CD4-positive, alpha-beta T cell (primary cell): ENCODE data around the gene PRDX6. TPM values are rescaled to one million over a fixed set of nuclear protein-coding genes. Genes with fewer than 3 reads are reported as not detected.

Experiments used
- ATAC-seq: fragments of 200-7000 bp; cut with Tn5 transposase; one replicate; pipeline ENCODE4 v1.10.0; 2022; ENCODE audit warnings: mild to moderate bottlenecking; ENCODE audit not compliant: poor library complexity
- CTCF ChIA-PET: fragments of 350-600 bp; sonication (Branson Sonifier 250); formaldehyde crosslinking; loops from one replicate; lab custom pipeline; 2021; ENCODE audit warnings: antibody characterized with exemption, inconsistent platforms; lab: Charles Lee
- POLR2A ChIA-PET: fragments of 350-600 bp; sonication (Branson Sonifier 250); formaldehyde crosslinking; loops from one replicate; lab custom pipeline; 2021; ENCODE audit warnings: antibody characterized with exemption, inconsistent platforms; lab: Charles Lee
- DNase-seq, 14 experiments: peaks; one replicate each; pipeline ENCODE4 v3.0.0-alpha.2; 2013 to 2020; ENCODE audit warnings: mixed read lengths in 2 of 14
- H3K27ac ChIP-seq, 2 donors: one replicate each; pipeline versions ENCODE4 v1.5.1 to v1.7.0; 2013; ENCODE audit warnings: low read length in 2 of 2, low read depth in 1 of 2, mild to moderate bottlenecking in 1 of 2
- H3K27me3 ChIP-seq, 2 experiments: 1 replicate in 1 of 2; 2 replicates in 1 of 2; pipeline versions ENCODE4 v1.6.1 to v1.7.0; 2013; ENCODE audit warnings: low read length in 2 of 2, control low read depth in 1 of 2, mild to moderate bottlenecking in 1 of 2, moderate library complexity in 1 of 2; ENCODE audit not compliant: insufficient read depth in 2 of 2, control insufficient read depth in 1 of 2
- H3K36me3 ChIP-seq: one replicate; pipeline ENCODE4 v1.6.1; 2013; ENCODE audit warnings: low read length, control low read depth; ENCODE audit not compliant: insufficient read depth
- H3K4me1 ChIP-seq: one replicate; pipeline ENCODE4 v1.6.1; 2013; ENCODE audit warnings: low read length, control low read depth; ENCODE audit not compliant: insufficient read depth
- H3K4me3 ChIP-seq: one replicate; pipeline ENCODE4 v1.5.1; 2013; ENCODE audit warnings: mild to moderate bottlenecking, low read length, moderate library complexity
- H3K9me3 ChIP-seq, 2 experiments: 1 replicate in 1 of 2; 2 replicates in 1 of 2; pipeline versions ENCODE4 v1.6.1 to v1.7.0; 2013; ENCODE audit warnings: low read length in 2 of 2, mild to moderate bottlenecking in 2 of 2, control low read depth in 1 of 2, moderate library complexity in 1 of 2; ENCODE audit not compliant: control insufficient read depth in 1 of 2, insufficient read depth in 1 of 2
- H3K27ac Mint-ChIP-seq: one replicate; pipeline ENCODE4 v1.8.0; 2020; ENCODE audit warnings: mixed read lengths
- H3K27me3 Mint-ChIP-seq: one replicate; pipeline ENCODE4 v1.8.0; 2021; ENCODE audit warnings: mixed read lengths
- H3K36me3 Mint-ChIP-seq: one replicate; pipeline ENCODE4 v1.8.0; 2021; ENCODE audit warnings: low read depth, mixed read lengths
- H3K4me1 Mint-ChIP-seq: one replicate; pipeline ENCODE4 v1.8.0; 2021; ENCODE audit warnings: low read depth, mixed read lengths
- H3K4me3 Mint-ChIP-seq: one replicate; pipeline ENCODE4 v1.8.0; 2020; ENCODE audit warnings: mild to moderate bottlenecking, mixed read lengths
- H3K9me3 Mint-ChIP-seq: one replicate; pipeline ENCODE4 v1.8.0; 2020; ENCODE audit warnings: mixed read lengths
- intact Hi-C, 2 experiments: fragments of 100-400 bp; cut with DNase I in 1 of 2; cut with micrococcal nuclease in 1 of 2; formaldehyde crosslinking; loops; one replicate each; pipeline versions ENCODE4 v1.15.1 to v1.9.0; 2023 to 2025; cut with DNase I, micrococcal nuclease
- total RNA-seq, 174 experiments: library from RNA in 2 of 174; stranded (reverse) in 2 of 174; gene quantifications; one replicate each; pipeline ENCODE4 v1.2.3 and lab custom pipeline; 2021 to 2026
- TF ChIP-seq, protein P1 (sequence below): fragments of 200-600 bp; IDR thresholded peaks from one replicate; pipeline ENCODE4 v1.8.0; 2022; ENCODE audit warnings: antibody characterized with exemption, mild to moderate bottlenecking

PRDX6 gene
- total RNA-seq, 2 experiments from 2014 or later: 101 to 102 TPM

DNA sequence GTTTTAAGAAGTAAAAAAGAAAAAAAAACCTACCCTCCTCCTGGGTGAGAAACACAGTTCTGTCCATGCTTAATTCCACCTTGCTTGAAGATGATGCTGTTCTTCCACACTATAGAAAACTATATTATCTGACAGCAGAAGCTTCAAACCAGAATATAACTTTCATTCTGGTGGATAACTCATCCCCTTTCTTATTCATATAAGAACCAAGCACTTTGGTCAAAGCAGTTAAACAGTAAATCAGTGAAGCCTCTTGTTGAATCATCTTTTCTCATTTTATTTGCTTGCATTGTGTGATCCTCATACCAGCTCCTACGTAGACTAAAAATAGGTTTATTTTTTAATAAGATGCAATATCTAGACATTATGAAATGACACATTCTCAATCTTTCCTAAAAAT is 36.7 kb upstream of the PRDX6 start:
- intact Hi-C loops: no loop called here
- POLR2A ChIA-PET: interaction anchor here (0.9 kb wide), 1 partner anchor 37 kb away, joined by 4 read pairs; no protein-coding TSS in a partner anchor
- ATAC-seq (no peak), DNase-seq (no peak)
- peaks cover 29% of the 10 kb centered on the region for H3K36me3 Mint-ChIP-seq
- H3K4me3 Mint-ChIP-seq: no peak overlapping the region
- CTCF ChIA-PET: interaction anchor here (1.9 kb wide), 1 partner anchor 11 kb away, joined by 5 read pairs; no protein-coding TSS in a partner anchor
- H3K27ac ChIP-seq: no peak overlapping the region
- H3K4me3 ChIP-seq: no peak overlapping the region
- TF ChIP-seq, protein P1, sequence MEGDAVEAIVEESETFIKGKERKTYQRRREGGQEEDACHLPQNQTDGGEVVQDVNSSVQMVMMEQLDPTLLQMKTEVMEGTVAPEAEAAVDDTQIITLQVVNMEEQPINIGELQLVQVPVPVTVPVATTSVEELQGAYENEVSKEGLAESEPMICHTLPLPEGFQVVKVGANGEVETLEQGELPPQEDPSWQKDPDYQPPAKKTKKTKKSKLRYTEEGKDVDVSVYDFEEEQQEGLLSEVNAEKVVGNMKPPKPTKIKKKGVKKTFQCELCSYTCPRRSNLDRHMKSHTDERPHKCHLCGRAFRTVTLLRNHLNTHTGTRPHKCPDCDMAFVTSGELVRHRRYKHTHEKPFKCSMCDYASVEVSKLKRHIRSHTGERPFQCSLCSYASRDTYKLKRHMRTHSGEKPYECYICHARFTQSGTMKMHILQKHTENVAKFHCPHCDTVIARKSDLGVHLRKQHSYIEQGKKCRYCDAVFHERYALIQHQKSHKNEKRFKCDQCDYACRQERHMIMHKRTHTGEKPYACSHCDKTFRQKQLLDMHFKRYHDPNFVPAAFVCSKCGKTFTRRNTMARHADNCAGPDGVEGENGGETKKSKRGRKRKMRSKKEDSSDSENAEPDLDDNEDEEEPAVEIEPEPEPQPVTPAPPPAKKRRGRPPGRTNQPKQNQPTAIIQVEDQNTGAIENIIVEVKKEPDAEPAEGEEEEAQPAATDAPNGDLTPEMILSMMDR: no peak
- H3K4me1 Mint-ChIP-seq: peaks cover 17% of the 10 kb centered on the region
- no peaks in the 10 kb centered on the region for H3K27me3 Mint-ChIP-seq
- peaks cover 4% of the 10 kb centered on the region for H3K4me1 ChIP-seq
- no peak overlapping the region for H3K27ac Mint-ChIP-seq
- H3K27me3 ChIP-seq: no peaks in the 10 kb centered on the region
- peaks cover 5% of the 10 kb centered on the region for H3K36me3 ChIP-seq
- no peaks in the 10 kb centered on the region for H3K9me3 Mint-ChIP-seq
- peaks cover 0 to 2% of the 10 kb centered on the region in 2 experiments for H3K9me3 ChIP-seq

DNA sequence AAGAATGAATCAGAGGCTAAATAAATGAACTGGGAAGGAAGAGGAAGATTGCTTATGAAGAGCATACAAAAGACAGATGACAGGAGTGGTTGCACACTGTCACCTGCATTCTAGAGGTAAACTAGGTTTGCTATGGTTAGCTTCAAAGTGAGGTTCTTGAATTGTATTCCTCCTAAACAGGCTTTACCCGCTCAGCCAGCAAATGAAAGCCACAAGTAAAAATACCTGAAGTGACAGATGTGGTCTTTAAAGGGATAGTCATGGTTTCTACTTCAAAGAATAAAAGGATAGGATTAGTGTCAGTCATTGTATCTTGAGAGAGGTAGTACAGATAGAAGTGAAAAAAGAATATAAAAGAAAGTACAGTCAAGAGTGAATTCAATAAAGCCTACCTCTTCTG is 32.4 kb upstream of the PRDX6 start:
- H3K9me3 Mint-ChIP-seq: peaks cover 2% of the 10 kb centered on the region
- ATAC-seq: peak; percentile 84
- DNase-seq: peak in 3 of 14 experiments; percentile 45 to 58 (median 53)
- H3K27me3 Mint-ChIP-seq: no peaks in the 10 kb centered on the region
- Histone ChIP-seq H3K27me3 (no peaks in the 10 kb centered on the region), H3K36me3 (peaks cover 14% of the 10 kb centered on the region), H3K9me3 (peaks cover 0 to 8% of the 10 kb centered on the region in 2 experiments), H3K27ac (peak overlapping the region in 1 of 2 donors; percentile 1), H3K4me3 (no peak overlapping the region), H3K4me1 (peaks cover 7% of the 10 kb centered on the region)
- peaks cover 24% of the 10 kb centered on the region for H3K4me1 Mint-ChIP-seq
- intact Hi-C loops: no loop called here
- H3K36me3 Mint-ChIP-seq: peaks cover 64% of the 10 kb centered on the region
- H3K27ac Mint-ChIP-seq: no peak overlapping the region
- peak overlapping the region; percentile 1 for H3K4me3 Mint-ChIP-seq
- POLR2A ChIA-PET: interaction anchor here (1.1 to 2.3 kb wide), 2 partner anchors 32 to 578 kb away, joined by 4 to 12 read pairs; partner anchors contain the start of genes PRDX6 and RC3H1
- CTCF ChIA-PET: no interaction called here
- TF ChIP-seq, protein P1: no peak

DNA sequence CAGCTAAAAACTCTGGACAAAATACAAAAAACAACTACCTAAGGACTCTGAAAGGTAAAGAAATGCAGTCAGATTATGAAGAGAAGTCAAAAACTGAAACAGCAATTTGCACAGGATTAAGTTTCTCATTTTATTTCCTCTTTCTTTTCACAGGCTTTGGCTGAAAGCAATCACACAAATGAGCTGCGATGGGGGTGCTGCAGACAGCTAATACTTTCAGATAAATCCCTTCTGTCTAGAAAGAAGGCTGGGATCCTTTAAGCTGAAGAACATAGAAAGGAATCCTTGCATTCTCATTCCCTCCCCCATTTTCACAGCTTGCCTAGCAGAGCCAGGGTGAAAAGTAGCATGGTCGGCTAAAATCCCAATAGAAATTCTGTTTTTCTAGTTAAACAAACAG is 32.0 kb upstream of the PRDX6 start:
- Mint-ChIP-seq H3K4me3 (no peak overlapping the region), H3K4me1 (peaks cover 24% of the 10 kb centered on the region), H3K36me3 (peaks cover 63% of the 10 kb centered on the region), H3K27ac (no peak overlapping the region), H3K9me3 (peaks cover 2% of the 10 kb centered on the region), H3K27me3 (no peaks in the 10 kb centered on the region)
- POLR2A ChIA-PET: interaction anchor here (1.1 to 2.3 kb wide), 2 partner anchors 32 to 577 kb away, joined by 4 to 12 read pairs; partner anchors contain the start of genes PRDX6 and RC3H1
- H3K4me3 ChIP-seq: no peak overlapping the region
- peaks cover 14% of the 10 kb centered on the region for H3K36me3 ChIP-seq
- H3K4me1 ChIP-seq: peaks cover 7% of the 10 kb centered on the region
- H3K9me3 ChIP-seq: peaks cover 0 to 8% of the 10 kb centered on the region in 2 experiments
- no peaks in the 10 kb centered on the region for H3K27me3 ChIP-seq
- intact Hi-C loops: no loop called here
- DNase-seq (no peak), ATAC-seq (no peak)
- TF ChIP-seq, protein P1: no peak
- CTCF ChIA-PET: no interaction called here
- H3K27ac ChIP-seq: peak overlapping the region in 1 of 2 donors; percentile 1
